Measurements from ENCODE around the gene ISL2. TPM values are rescaled to one million over a fixed set of nuclear protein-coding genes. Genes with fewer than 3 reads are reported as not detected.

The ISL2 gene
- 2.4 to 3.9 TPM (median 3.5 TPM) in 5 replicates for total RNA-seq (2022; extraction: Qiagen RNA extraction)

GRCh38 chr15:76336254-76337058 is at the start of gene ISL2:
Gene ISL2, plus strand, starts transcription at chr15:76336773. Its CDS starts 111 bp downstream, at chr15:76336884.

GRCh38 chr15:76311100-76311953 is 25.2 kb upstream of the ISL2 start, which contains the start of gene ETFA:
Gene ETFA, minus strand, starts transcription at chr15:76311469. Its CDS starts 81 bp downstream, at chr15:76311388.

Other genes starting within 250 kb of the ISL2 start
- gene ETFA, start 25.3 kb upstream of the ISL2 start, total RNA-seq (2022; extraction: Qiagen RNA extraction): 243 to 265 TPM (median 258 TPM) in 5 replicates